ENCODE data around the gene SPATA19. TPM values are rescaled to one million over a fixed set of nuclear protein-coding genes. Genes with fewer than 3 reads are reported as not detected.

Gene SPATA19
- total RNA-seq, 2 donors from 2014 or later: not detected

DNA sequence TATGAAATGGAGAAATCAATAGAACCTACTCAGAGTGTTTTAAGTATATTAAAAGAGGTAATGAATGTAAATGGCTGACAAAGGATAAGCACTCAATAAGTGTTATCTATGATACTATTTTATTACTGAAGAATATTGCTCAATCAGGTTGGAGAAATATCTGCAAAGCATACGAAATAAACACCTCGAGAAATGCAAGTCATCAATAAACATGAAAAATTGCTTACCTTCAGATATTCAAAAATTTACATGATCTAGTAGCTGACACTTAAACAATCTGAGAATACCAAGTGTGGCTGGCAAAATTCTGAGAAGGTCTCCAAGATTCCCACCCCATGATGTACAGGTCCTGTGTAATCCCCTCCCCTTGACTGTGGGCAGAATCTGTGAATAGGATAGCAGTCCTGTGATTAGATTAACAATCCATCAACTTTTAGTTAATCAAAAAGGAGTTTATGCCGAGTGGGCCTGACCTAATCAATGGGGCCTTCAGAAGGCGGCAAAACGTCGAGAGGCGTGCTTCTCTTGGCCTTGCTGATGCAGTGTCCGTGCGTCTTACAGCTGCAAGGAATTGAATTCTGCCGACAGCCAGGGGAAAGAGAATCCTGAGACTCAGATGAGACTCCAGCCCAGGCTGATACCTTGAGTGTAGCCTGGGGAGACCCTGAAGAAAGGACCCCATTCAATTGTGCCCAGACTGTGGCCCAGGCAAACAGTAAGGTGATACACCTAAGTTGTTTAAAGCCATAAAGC, 49.1 kb downstream of the SPATA19 start:
- DNase-seq (ENCODE audit: low spot score): no peak
- intact Hi-C loops (cut with DNase I): loop anchor here in 1 of 2 donors (10.0 kb wide), 1 partner anchor 61 kb away; no protein-coding TSS in a partner anchor

DNA sequence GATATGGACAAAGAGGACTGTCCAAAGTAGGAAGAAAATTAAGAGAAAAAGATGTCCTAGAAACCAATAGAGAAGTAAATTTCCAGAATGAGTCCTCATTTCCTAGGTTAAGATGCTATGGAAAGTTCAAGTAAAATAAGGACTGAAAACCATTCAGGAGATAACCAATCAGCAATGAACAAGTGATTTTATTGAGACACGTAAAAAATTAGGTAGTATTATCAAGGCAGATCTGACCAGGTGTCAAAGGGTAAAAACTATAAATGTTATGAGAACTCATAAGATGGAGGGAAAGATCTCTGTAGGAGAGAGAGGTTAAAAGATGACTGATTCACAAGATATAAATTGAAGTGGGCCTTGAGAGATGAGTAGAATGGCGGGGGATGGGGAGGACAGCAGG, 50.2 kb downstream of the SPATA19 start:
- DNase-seq (ENCODE audit: low spot score): no peak
- intact Hi-C loops (cut with DNase I): loop anchor here in 1 of 2 donors (10.0 kb wide), 1 partner anchor 60 kb away; no protein-coding TSS in a partner anchor

DNA sequence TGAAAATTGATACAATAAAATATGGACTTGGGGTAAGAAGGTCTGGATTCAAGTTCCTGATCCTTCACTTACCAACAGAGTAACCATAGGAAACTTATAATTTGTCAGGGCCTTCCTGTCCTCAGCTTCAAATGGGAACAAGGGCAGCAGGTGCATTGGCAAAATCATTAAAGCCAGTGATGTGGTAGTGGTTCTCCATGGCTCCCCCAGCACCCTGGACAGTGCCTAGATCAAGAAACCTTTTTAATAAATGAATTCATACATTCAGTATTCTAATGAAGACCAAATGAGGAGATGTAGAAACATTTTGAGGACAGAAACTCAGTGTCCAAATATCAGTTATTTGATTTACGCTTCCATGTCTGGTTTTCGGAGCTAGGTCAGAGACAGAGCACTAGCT, 51.1 kb downstream of the SPATA19 start:
- intact Hi-C loops (cut with DNase I): loop anchor here in 1 of 2 donors (10.0 kb wide), 1 partner anchor 59 kb away; no protein-coding TSS in a partner anchor
- no peak for DNase-seq (ENCODE audit: low spot score)

DNA sequence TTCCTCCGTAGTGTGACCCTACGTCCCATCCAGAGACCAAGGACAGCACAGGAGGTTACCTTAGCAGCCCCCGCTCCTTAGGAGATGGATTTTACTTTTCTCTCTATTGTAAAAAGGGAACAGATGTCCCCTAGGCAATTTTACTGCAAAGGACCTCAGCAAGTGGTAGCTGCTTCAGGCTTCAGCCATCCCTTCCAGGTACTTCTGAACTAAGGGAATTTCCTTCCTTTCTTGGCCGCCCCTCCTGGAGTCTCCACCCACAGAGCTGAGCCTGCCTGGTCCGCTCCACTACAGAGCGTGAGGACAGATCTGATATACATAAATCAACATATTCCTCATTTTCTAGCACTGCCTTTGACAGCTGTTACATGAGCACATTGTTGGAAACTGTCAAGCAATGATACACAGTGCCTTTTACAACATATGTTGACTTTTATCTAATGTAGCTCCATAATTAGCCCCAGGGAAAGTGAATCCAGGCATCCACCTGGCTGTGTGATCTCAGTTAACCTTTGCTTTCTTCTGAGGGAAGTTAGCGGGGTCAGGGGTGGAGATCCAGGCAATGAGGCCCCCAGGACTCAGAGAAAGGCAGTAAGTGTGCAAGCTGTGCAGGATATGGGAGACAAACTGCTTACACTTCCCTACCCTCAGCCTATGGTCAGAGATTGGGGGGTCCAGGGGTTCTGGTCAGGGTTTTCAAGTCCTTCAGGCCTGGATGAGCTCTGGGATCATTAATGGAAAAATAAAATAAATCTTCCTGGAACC, 51.9 kb downstream of the SPATA19 start:
- intact Hi-C loops (cut with DNase I): loop anchor here in 1 of 2 donors (10.0 kb wide), 1 partner anchor 59 kb away; no protein-coding TSS in a partner anchor
- no peak for DNase-seq (ENCODE audit: low spot score)

DNA sequence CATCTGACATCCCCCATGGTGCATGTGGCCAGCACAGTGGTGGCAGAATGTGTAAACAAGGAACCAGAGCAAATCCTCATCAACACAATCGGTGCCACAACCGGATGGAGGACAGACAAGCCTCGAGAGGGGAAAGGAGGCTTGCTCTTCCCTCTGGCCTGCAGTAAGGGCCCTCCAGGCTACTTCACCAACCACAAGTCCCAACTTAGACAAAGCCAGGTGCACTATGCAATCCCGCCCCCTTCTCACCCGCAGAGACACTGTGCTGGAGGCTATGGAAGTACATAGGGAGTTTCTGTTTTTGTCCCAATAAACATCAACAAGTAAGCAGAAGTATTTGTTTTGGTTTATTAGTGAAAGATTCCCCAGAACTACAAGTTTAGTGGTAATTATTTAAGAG, 54.3 kb downstream of the SPATA19 start:
- DNase-seq (ENCODE audit: low spot score): no peak
- intact Hi-C loops (cut with DNase I): loop anchor here in 1 of 2 donors (10.0 kb wide), 1 partner anchor 56 kb away; no protein-coding TSS in a partner anchor

Other genes starting within 250 kb of the SPATA19 start
- gene IGSF9B, start 111.5 kb upstream of the SPATA19 start, total RNA-seq: 10 to 100 TPM; 45.0 to 57.8 TPM
- gene JAM3, start 223.6 kb upstream of the SPATA19 start, total RNA-seq: 10 to 100 TPM; 86.6 to 92.2 TPM